ENCODE data around the gene LEF1. TPM values are rescaled to one million over a fixed set of nuclear protein-coding genes. Genes with fewer than 3 reads are reported as not detected.

Gene LEF1
- total RNA-seq, 1 donor from 2014 or later, result 19.4 TPM

GRCh38 chr4:108181704-108182103, 13.0 kb upstream of the LEF1 start:
- Mint-ChIP-seq H3K4me3 (no peak overlapping the region), H3K9me3 (no peaks in the 10 kb centered on the region), H3K27ac (no peak overlapping the region), H3K36me3 (no peaks in the 10 kb centered on the region), H3K4me1 (peaks cover 24% of the 10 kb centered on the region), H3K27me3 (ENCODE audit: insufficient read depth, low read depth) (peaks cover 3% of the 10 kb centered on the region)
- Histone ChIP-seq H3K9me3 (ENCODE audit: low read depth) (no peaks in the 10 kb centered on the region), H3K27me3 (peaks cover 55% of the 10 kb centered on the region), H4K20me1 (ENCODE audit: low read depth) (no peaks in the 10 kb centered on the region), H3K36me3 (no peaks in the 10 kb centered on the region), H3K9ac (no peak overlapping the region), H3F3A (ENCODE audit: low read depth) (no peaks in the 10 kb centered on the region), H2AFZ (replicated peaks) (no peak overlapping the region), H3K4me3 (no peak overlapping the region), H3K79me2 (ENCODE audit: low read depth) (no peaks in the 10 kb centered on the region), H3K4me1 (peaks cover 5% of the 10 kb centered on the region), H3K27ac (no peak overlapping the region), H3K4me2 (no peak overlapping the region)
- no peak for DNase-seq (ENCODE audit: low spot score)
- TF ChIP-seq EZH2 (IDR thresholded peaks at IDR 0.05), result no peak
- TF ChIP-seq, protein P1, sequence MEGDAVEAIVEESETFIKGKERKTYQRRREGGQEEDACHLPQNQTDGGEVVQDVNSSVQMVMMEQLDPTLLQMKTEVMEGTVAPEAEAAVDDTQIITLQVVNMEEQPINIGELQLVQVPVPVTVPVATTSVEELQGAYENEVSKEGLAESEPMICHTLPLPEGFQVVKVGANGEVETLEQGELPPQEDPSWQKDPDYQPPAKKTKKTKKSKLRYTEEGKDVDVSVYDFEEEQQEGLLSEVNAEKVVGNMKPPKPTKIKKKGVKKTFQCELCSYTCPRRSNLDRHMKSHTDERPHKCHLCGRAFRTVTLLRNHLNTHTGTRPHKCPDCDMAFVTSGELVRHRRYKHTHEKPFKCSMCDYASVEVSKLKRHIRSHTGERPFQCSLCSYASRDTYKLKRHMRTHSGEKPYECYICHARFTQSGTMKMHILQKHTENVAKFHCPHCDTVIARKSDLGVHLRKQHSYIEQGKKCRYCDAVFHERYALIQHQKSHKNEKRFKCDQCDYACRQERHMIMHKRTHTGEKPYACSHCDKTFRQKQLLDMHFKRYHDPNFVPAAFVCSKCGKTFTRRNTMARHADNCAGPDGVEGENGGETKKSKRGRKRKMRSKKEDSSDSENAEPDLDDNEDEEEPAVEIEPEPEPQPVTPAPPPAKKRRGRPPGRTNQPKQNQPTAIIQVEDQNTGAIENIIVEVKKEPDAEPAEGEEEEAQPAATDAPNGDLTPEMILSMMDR (IDR thresholded peaks at IDR 0.05), result peak; percentile 25

DNA sequence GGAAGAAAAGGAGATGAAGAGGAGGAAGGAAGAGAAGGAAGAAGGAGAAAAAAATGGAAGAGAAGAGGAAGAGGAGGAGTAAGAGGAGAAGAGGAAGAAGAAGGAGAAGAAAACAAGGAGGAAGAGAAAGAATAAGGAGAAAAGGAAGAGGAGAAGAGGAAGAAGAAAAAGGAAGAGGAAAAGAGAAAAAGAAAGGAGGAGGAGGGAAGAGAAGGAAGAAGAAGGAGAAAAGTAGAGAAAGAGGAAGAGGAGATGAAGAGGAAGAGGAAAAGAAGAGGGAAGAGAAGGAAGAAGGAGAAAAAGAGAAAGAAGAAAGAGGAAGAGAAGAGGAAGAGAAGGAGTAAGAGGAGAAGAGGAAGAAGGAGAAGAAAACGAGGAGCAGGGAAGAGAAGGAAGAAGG, 11.8 kb upstream of the LEF1 start:
- H3K79me2 ChIP-seq (ENCODE audit: low read depth), result no peaks in the 10 kb centered on the region
- no peak overlapping the region for H3K27ac Mint-ChIP-seq
- H3K4me2 ChIP-seq, result no peak overlapping the region
- no peaks in the 10 kb centered on the region for H3K9me3 Mint-ChIP-seq
- no peaks in the 10 kb centered on the region for H4K20me1 ChIP-seq (ENCODE audit: low read depth)
- no peak overlapping the region for H3K4me3 Mint-ChIP-seq
- peaks cover 3% of the 10 kb centered on the region for H3K27me3 Mint-ChIP-seq (ENCODE audit: insufficient read depth, low read depth)
- no peak overlapping the region for H3K9ac ChIP-seq
- no peaks in the 10 kb centered on the region for H3F3A ChIP-seq (ENCODE audit: low read depth)
- peaks cover 23% of the 10 kb centered on the region for H3K4me1 Mint-ChIP-seq
- peaks cover 67% of the 10 kb centered on the region for H3K27me3 ChIP-seq
- no peaks in the 10 kb centered on the region for H3K9me3 ChIP-seq (ENCODE audit: low read depth)
- H3K36me3 ChIP-seq, result no peaks in the 10 kb centered on the region
- H3K27ac ChIP-seq, result no peak overlapping the region
- H3K4me3 ChIP-seq, result no peak overlapping the region
- peaks cover 5% of the 10 kb centered on the region for H3K4me1 ChIP-seq
- TF ChIP-seq, protein P1 (IDR thresholded peaks at IDR 0.05), result no peak
- TF ChIP-seq EZH2 (IDR thresholded peaks at IDR 0.05) (no peak), EZH2phosphoT487 (IDR thresholded peaks at IDR 0.05) (no peak)
- no peak for DNase-seq (ENCODE audit: low spot score)
- H3K36me3 Mint-ChIP-seq, result no peaks in the 10 kb centered on the region
- no peak overlapping the region for H2AFZ ChIP-seq (replicated peaks)

GRCh38 chr4:108175966-108176365, 7.2 kb upstream of the LEF1 start:
- no peak overlapping the region for H3K4me2 ChIP-seq
- Mint-ChIP-seq H3K36me3 (no peaks in the 10 kb centered on the region), H3K27me3 (ENCODE audit: insufficient read depth, low read depth) (peaks cover 10% of the 10 kb centered on the region), H3K27ac (peak overlapping the region; percentile 87), H3K4me1 (peaks cover 23% of the 10 kb centered on the region), H3K4me3 (peak overlapping the region; percentile 38), H3K9me3 (no peaks in the 10 kb centered on the region)
- H3K79me2 ChIP-seq (ENCODE audit: low read depth), result no peaks in the 10 kb centered on the region
- no peak overlapping the region for H2AFZ ChIP-seq (replicated peaks)
- peaks cover 4% of the 10 kb centered on the region for H4K20me1 ChIP-seq (ENCODE audit: low read depth)
- H3F3A ChIP-seq (ENCODE audit: low read depth), result peaks cover 18% of the 10 kb centered on the region
- no peak for DNase-seq (ENCODE audit: low spot score)
- H3K4me1 ChIP-seq, result peaks cover 16% of the 10 kb centered on the region
- no peak overlapping the region for H3K9ac ChIP-seq
- no peaks in the 10 kb centered on the region for H3K9me3 ChIP-seq (ENCODE audit: low read depth)
- no peak overlapping the region for H3K4me3 ChIP-seq
- no peaks in the 10 kb centered on the region for H3K36me3 ChIP-seq
- H3K27ac ChIP-seq, result no peak overlapping the region
- H3K27me3 ChIP-seq, result peaks cover 98% of the 10 kb centered on the region
- TF ChIP-seq EZH2phosphoT487 (IDR thresholded peaks at IDR 0.05) (no peak), EZH2 (IDR thresholded peaks at IDR 0.05) (no peak)
- TF ChIP-seq, protein P1 (IDR thresholded peaks at IDR 0.05), result no peak

Data from neural progenitor cell (in vitro differentiated cells).